GM18502 (cell line): ENCODE data around the gene TXNDC15.
"Not testable (repeated sequence)": the region's sequence is repeated elsewhere in the genome, so short reads cannot be mapped to it uniquely, and the experiment has no call there.

ENCODE experiments used
- ATAC-seq: cut with Tn5 transposase; IDR thresholded peaks from one replicate; pipeline ENCODE4 v1.9.1; 2021; ENCODE audit warnings: mild to moderate bottlenecking; ENCODE audit not compliant: unreplicated experiment, poor library complexity

TXNDC15 gene

DNA sequence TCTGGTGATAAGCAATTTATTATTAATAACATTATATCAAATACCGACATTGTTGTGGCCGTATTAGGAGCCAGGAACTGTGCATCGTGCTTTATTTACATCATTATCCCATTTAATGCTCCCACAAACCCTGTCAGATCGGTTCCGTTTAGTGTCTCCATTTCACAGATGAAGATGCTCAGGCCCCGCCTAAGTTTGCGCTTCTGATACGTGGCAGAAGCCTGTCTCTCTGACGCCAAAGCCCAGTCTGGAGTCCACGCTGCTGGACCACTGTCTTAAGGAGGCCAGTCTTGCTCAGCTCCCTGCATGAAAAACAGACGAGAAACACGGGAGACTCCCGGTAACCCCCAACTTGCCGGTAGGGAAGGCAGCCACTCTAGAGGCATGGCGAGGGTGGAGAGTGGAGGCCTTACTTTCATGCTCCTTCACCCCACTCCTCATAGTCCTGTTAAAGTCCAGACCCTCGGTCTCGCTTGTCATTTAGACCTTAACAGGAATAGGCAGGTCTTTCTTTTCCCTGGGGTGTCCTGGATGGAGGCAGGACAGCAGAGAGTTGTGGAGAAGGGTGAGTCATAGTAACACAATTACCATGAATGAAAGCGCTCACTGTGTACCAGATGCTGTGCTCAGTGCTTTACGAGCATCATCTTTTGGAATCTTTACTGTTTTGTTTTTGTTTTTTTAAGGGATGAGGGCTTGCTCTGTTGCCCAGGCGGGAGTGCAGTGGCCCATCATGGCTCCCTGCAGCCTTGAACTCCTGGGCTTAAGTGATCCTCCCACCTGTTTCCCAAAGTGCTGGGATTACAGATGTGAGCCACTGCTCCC, 872 bp downstream of the TXNDC15 start:
- peak; percentile 36 for ATAC-seq

DNA sequence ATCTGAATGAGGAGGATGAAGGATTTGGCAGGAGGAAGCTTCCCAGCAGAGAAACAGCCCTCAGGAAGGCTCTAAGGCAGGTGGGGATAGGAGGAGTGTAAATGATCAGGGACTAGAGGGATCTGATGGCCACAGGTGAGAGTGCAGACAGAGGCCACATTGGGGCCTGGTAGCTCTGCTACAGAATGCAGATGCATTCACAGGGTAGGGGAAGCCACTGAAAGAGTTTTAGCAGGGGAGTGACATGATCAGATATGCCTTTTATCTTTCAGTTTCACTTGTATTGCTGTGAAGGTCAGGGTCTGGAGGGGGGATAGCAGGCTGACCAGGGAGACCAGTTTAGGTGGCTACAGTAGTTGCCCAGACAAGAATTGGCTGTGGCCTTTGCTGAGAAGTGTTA, 3.0 kb downstream of the TXNDC15 start:
- no peak for ATAC-seq

DNA sequence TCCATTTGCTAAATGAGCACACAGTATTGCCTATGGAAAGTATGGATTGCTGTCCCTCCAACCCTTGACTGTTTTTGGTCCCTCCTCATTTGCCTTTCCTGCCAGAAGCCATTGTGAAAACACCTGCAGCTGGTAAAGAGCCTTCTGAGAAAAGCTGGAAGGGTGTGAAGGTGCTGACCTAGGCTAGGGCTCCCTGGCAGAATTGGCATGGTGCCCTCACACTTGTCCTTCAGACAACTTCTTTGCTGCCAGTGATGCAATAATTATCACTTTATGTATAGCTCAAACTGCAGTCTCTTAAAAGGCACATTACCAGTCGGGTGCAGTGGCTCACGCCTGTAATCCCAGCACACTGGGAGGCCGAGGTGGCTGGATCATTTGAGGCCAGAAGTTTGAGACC, 4.2 kb downstream of the TXNDC15 start:
- no peak for ATAC-seq

DNA sequence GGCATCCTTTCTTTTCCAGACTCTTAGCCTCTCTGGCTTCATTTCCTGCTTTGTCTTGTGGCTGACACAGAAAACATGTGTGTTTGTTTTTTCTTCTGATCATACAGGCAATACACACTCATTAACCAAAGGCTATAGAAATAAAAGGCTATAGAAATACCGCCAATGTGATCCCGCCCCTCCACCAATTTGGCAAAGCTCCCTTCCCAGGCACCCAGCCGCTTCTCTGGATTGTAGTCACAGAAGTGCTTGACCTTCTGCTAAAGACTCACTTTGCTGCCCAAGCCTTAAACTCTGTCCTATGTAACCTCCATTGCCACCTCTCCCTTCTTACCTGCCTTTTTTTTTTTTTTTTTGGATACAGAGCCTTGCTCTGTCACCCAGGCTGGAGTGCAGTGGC, 5.3 kb downstream of the TXNDC15 start:
- ATAC-seq, result no peak

DNA sequence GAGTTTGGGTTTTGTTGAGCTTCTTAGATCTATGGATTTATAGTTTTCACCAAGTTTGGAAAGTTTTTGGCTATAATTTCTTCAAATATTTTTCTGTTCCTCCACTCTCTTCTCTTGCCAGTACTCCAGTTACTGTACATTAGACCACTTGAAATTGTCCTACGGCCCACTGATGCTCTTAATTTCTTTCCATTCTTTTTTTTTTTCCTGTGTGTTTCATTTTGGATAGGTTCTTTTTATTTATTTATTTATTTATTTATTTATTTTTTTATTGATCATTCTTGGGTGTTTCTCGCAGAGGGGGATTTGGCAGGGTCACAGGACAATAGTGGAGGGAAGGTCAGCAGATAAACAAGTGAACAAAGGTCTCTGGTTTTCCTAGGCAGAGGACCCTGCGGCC, 6.8 kb downstream of the TXNDC15 start:
- not testable (repeated sequence) for ATAC-seq

DNA sequence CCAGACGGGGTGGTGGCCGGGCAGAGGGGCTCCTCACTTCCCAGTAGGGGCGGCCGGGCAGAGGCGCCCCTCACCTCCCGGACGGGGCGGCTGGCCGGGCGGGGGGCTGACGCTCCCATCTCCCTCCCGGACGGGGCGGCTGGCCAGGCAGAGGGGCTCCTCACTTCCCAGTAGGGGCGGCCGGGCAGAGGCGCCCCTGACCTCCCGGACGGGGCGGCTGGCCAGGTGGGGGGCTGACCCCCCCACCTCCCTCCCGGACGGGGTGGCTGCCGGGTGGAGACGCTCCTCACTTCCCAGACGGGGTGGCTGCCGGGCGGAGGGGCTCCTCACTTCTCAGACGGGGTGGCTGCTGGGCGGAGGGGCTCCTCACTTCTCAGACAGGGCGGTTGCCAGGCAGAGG, 7.5 kb downstream of the TXNDC15 start:
- not testable (repeated sequence) for ATAC-seq

DNA sequence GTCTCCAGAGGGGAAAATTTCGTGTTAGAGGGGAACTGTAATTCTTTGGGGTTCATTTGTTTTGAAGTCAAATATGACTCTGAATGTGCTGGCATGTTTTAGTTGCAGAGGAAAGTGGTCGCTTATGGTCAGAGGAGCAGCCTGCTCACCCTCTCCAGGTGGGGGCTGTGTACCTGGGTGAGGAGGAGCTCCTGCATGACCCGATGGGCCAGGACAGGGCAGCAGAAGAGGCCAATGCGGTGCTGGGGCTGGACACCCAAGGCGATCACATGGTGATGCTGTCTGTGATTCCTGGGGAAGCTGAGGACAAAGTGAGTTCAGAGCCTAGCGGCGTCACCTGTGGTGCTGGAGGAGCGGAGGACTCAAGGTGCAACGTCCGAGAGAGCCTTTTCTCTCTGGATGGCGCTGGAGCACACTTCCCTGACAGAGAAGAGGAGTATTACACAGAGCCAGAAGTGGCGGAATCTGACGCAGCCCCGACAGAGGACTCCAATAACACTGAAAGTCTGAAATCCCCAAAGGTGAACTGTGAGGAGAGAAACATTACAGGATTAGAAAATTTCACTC, 13.5 kb downstream of the TXNDC15 start:
- no peak for ATAC-seq

DNA sequence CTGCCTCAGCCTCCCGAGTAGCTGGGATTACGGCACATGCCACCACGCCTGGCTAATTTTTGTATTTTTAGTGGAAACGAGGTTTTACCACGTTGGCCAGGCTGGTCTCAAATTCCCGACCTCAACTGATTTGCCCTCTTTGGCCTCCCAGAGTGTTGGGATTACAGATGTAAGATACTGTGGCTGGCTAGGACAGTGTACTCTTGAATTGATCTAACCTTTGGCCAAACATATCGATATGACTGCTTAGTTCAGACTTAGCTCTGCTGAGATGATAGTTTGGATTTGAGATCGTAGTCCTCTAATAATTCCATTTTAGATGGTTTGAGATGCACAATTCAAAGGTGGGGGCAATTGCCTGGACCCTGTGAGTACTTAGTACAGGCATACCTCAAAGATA, 15.2 kb downstream of the TXNDC15 start:
- no peak for ATAC-seq

DNA sequence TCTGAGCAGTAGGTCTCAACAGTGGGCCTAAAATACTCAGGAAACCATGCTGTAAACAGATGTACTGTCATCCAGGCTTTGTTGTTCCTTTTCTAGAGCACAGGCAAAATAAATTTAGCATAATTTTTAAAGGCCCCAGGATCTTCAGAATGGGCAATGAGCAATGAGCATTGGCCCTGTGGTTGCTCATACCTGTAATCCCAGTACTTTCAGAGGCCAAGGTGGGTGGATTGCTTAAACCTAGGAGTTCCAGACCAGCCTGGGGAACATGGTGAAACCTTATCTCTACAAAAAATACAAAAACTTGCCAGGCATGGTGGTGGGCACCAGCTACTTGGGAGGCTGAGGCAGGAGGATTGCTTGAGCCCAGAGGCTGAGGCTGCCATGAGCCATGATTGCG, 17.3 kb downstream of the TXNDC15 start:
- no peak for ATAC-seq

DNA sequence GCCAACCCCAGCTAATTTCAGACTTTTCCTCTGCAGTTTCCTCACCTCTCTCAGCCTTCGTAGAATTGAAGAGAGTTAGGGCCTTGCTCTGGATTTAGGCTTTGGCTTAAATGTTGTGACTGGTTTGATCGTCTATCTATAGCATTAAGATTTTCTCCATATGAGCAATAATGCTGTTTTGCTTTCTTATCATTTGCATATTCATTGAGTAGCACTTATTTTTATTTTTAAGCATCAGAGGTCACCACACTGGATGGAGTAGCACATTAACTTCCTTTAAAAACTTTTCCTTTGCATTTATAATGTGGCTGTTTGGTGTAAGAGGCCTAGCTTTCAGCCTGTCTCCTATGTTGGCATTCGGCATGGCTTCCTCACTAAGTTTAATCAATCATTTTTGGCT, 18.1 kb downstream of the TXNDC15 start:
- ATAC-seq, result no peak

DNA sequence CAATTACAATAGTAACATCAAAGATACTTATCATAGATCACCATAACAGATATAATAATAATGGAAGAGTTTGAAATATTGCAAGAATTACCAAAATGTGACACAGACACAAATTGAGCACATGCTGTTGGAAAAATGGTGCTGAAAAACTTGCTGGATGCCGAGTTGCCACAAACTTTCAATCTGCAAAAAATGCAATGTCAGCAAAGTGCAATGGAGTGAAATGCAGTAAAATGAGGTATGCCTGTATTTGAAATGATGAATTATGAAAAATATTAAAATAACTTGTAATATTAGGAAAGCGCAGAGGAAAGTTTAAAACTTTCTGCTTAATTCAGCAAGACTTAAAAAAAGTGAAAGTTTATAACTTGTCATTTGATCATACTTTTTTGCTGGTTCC, 18.8 kb downstream of the TXNDC15 start:
- ATAC-seq, result no peak

DNA sequence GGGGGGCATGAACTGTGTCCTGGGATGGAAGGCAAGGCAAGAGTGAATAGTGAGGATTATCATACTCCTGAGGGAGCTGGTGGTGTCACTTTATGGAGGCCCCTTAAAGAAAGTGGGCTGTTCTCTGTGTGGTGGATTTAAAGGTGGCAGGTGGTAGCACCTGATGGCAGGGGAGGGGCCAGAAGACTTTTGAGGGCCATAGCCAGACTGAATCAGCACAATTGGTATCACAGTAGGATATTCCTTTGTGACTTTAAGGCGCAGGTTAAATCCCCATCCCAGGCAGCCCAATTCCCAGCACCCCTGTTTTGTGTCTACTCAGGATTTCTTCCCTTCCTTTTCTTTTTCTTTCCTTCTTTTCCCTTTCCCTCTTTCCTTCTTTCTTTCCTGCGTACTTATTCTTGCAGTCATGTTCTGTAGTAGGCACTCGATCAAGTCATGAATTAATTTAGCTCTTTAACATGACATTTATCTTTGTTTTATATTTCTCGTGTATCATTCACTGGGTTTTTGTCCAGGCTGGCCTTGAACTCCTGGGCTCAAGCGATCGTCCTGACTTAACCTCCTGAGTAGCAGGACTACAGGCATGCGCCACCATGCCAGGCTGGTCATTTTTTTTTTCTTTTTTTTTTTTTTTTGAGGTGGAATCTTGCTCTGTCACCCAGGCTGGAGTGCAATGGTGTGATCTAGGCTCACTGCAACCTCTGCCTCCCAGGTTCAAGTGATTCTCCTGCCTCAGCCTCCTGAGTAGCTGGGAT, 19.8 kb downstream of the TXNDC15 start:
- ATAC-seq, result no peak

DNA sequence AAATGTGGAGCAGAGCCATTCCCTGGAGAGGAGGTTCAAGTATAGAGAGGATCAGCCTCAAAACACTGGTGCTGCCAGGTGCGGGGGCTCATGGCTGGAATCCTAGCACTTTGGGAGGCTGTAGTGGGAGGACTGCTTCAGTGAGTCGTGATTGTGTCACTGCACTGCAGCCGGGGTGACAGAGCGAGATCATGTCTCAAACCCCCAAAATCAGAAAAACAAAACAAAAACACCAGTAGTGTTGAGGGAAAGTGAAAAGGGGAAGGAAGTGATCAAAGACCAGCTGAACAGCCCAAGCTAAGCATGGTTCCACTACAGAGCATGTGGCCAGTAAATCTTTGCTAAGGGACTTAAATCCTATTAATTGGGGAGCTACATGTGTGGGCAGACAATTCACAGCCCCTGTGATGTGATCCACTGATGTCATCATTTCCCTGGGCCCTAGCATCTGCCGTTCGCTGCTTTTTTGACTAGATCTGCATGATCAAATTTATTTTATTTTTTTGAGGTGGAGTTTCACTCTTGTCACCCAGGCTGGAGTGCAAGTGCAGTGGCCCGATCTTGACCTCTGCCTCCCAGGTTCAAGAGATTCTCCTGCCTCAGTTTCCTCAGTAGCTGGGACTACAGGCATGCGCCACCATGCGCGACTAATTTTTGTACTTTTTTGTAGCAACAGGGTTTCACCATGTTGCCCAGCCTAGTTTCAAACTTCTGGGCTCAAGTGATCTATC, 28.1 kb downstream of the TXNDC15 start:
- peak; percentile 31 for ATAC-seq

DNA sequence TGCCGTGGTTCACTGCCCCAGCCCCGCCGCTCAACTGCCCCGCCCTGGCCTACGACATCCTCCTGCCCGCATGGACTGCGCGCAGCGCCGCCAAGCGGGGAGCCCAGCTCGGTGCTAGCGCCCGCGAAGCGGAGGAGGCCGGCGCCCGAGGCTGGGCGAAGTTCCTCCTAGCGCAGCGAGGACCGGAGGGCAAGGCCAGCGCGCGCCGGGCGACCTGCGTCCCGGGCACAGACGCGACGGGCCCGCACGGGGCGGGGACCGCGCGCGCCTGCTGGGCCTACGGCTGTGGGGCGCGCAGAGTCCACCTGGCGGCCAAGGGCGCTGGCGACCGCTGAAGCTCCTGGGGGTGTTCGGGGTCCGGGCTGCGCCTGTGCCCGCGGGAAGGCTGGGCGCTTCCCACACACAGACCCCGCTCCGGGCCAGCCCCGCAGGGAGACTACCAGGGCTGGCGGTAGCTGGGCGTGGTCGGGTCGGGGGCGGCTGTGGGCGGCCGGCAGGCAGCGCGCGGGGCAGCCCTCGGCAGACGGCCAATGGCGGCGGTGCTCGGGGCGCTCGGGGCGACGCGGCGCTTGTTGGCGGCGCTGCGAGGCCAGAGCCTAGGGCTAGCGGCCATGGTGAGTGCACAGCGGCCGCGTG, 30.6 kb downstream of the TXNDC15 start, which contains the start of gene PCBD2:
Gene PCBD2 (plus strand): TSS at position 522 of the 636 bp plus-strand sequence. CDS start 9 bp downstream, at position 531.
- peak; percentile 79 for ATAC-seq

DNA sequence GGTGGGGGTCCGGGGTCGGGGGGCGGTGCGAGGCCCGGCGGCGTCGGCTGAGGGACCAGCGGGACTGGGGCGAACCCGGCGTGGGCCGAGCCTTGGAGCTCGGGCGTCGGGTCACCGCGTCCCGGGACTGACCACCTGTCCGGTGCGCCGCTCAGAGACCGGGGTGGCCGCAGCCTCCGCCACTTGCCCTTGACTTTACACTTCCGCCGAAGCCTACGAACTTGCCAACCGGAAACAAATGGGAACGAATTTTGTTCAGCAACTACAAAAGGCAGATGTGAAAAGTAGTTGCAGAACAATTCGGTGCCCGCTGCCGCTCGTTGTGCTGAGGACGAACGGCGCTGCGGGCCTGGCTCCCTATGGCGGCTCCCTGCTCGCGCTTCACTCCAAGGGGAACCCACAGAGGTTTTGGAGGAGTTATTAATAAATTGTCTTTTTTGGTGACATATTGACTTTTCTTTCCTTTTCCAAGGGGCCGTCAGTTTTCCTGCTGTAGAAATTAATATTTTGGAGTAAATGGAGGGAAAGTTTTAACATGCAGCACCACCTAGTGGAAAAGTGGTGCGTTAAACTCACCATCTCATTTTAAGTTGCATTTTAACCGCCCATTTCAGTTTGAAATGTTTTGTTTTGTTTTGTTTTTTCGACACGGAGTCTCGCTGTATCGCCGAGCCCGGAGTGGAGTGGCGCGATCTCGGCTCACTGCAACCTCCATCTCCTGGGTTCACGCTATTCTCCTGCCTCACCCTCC, 31.2 kb downstream of the TXNDC15 start:
- peak; percentile 29 for ATAC-seq

DNA sequence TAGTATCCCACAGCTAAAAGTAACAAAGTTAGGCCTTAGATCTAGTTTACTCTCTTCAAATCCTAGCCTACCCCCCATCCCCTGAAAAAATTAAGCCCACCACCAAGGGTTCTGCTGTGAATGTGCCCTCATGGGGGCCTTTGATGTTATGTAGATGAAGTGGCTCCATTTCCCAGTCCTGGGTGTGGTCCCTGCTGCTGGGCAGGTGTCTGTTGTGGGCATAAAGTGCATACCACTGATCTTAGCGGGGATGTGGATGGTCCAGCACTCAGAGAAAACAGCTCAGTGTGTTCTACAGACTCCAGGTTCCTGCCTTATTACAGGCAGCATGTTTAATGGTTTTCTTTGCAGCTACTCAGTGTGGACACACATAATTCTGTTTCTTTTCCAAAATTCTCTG, 32.6 kb downstream of the TXNDC15 start:
- ATAC-seq, result no peak

DNA sequence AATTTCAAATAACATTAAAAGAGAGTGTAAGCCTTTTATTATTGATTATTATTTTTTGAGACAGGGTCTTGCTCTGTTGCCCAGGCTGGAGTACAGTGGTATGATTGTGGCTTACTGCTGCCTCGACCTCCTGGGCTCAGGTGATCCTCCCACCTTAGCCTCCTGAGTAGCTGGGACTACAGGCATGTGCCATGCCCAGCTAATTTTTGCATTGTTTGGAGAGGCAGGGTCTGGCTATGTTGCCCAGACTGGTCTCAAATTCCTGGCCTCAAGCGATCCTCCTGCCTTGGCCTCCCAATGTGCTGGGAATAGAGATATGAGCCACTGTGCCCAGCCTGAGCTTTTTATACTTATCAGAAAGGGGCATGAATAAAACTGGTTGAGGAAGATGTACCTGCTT, 36.6 kb downstream of the TXNDC15 start:
- not testable (repeated sequence) for ATAC-seq

DNA sequence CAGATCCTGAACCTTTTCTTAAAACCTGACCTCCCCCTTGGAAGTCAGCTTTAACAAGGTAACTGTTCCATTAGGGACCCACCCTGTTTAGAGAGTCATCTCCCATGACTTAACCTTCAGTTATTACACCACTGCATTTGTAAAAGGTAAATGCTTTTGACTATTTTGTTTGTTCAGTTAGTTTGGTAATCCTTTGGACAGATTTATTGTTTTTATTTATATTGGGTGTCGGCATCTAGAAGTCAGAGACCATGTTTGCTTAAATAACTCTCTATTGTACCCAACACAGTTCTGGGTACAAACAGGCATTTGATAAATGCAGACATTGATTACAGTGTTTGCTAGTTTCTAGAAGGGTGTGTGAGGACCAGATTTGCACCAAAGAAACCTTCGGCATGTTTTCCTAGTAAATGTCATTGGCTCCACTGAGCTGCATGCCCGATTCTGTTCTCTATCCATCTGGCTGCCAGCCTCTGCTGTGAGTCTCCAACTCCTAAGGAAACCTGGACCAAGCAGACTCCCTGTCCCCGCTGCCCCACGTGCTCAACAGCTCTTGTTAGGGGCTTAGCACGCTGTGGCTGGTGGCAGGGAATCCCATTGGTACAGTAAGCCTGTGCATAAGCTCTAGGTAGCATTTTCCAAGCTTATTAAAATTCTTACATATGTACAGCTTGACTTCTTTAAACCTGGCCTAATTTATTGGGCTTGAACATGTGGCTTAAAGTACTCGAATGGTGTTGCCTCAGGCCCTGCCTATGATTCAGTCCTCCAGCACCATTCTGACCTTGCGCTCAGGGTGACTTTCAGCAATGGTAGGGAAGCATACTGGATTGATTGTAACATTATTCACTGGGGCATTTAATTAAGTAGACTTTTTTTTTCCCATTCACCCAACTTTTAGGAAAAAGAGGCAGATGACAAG, 37.4 kb downstream of the TXNDC15 start:
- ATAC-seq, result no peak
